Nucleus accumbens (tissue), 56 donors: Measurements from ENCODE around the gene FRMD4B.
A peak's percentile ranks its signal among the peaks of the same experiment; 100 is the strongest.

ENCODE experiments used
- DNase-seq, 56 donors: peaks; one replicate each; lab custom pipeline; 2025; lab: John Stamatoyannopoulos, UW

Gene FRMD4B

GRCh38 chr3:69218079-69218478 lies 167.8 kb downstream of the FRMD4B start:
- no peak for DNase-seq

- DNase-seq, result no peak
Observed at GRCh38 chr3:69216981-69217380, 168.9 kb downstream of the FRMD4B start.

- DNase-seq, result peak in 1 of 56 donors; percentile 54
Observed at GRCh38 chr3:69214241-69214640, 171.6 kb downstream of the FRMD4B start.

GRCh38 chr3:69212411-69213160 lies 173.3 kb downstream of the FRMD4B start:
- no peak for DNase-seq

GRCh38 chr3:69210068-69210730 lies 175.7 kb downstream of the FRMD4B start:
- DNase-seq, result no peak

GRCh38 chr3:69209413-69209812 lies 176.5 kb downstream of the FRMD4B start:
- no peak for DNase-seq

- no peak for DNase-seq
Observed at GRCh38 chr3:69207031-69207430, 178.9 kb downstream of the FRMD4B start.

GRCh38 chr3:69205385-69205784 lies 180.5 kb downstream of the FRMD4B start:
- no peak for DNase-seq

GRCh38 chr3:69204315-69204957 lies 181.5 kb downstream of the FRMD4B start:
- DNase-seq, result peak in 1 of 56 donors; percentile 40

GRCh38 chr3:69203631-69204314 lies 182.1 kb downstream of the FRMD4B start:
- DNase-seq, result peak in 2 of 56 donors; percentile 10 to 16

GRCh38 chr3:69201658-69202057 lies 184.2 kb downstream of the FRMD4B start:
- no peak for DNase-seq

- DNase-seq, result peak in 17 of 56 donors; percentile 3 to 59 (median 28)
Observed at GRCh38 chr3:69200384-69201068, 185.4 kb downstream of the FRMD4B start.

- no peak for DNase-seq
Observed at GRCh38 chr3:69199942-69200341, 185.9 kb downstream of the FRMD4B start.

GRCh38 chr3:69197922-69198530 lies 187.9 kb downstream of the FRMD4B start:
- DNase-seq, result no peak

GRCh38 chr3:69197455-69197854 lies 188.4 kb downstream of the FRMD4B start:
- no peak for DNase-seq

GRCh38 chr3:69196876-69197275 lies 189.0 kb downstream of the FRMD4B start:
- DNase-seq, result no peak

- no peak for DNase-seq
Observed at GRCh38 chr3:69194431-69195165, 191.3 kb downstream of the FRMD4B start.

- DNase-seq, result no peak
Observed at GRCh38 chr3:69193749-69194148, 192.1 kb downstream of the FRMD4B start.

- no peak for DNase-seq
Observed at GRCh38 chr3:69191516-69191915, 194.4 kb downstream of the FRMD4B start.
